HCT116 (cell line): ENCODE measurements around the gene MOB3B. TPM values are rescaled to one million over a fixed set of nuclear protein-coding genes. Genes with fewer than 3 reads are reported as not detected.

Source experiments
- ATAC-seq: fragments of 200-7000 bp; cut with Tn5 transposase; 2 replicates; pipeline ENCODE4 v1.9.1; 2020; ENCODE audit warnings: mild to moderate bottlenecking, moderate library complexity
- BruUV-seq: library from RNA; stranded (reverse); fragments of 400-500 nt; replicated peaks from 2 replicates; lab custom pipeline; 2021; lab: Mats Ljungman, UMichigan
- CTCF ChIA-PET: fragments of 300-600 bp; sonication (Branson Sonifier 250); formaldehyde crosslinking; loops from one replicate; lab custom pipeline; 2021; ENCODE audit warnings: antibody characterized with exemption; lab: Charles Lee
- POLR2A ChIA-PET: fragments of 300-600, 350-600 bp; sonication (Branson Sonifier 250); formaldehyde crosslinking; loops from one replicate; lab custom pipeline; 2021; ENCODE audit warnings: antibody characterized with exemption; lab: Charles Lee
- RAD21 ChIA-PET, 2 experiments: fragments of 300-600 bp; sonication (Branson Sonifier 250); formaldehyde crosslinking; loops; one replicate each; lab custom pipeline; 2023; ENCODE audit warnings: low total read pairs in 2 of 2; ENCODE audit not compliant: uncharacterized antibody in 2 of 2, unreplicated experiment in 2 of 2, low non-redundant PET in 1 of 2; lab: Charles Lee
- DNase-seq: peaks from one replicate; pipeline ENCODE4 v3.0.0-alpha.2; 2010; ENCODE audit warnings: low read depth, low spot score
- H2AFZ ChIP-seq: fragments of 200-600 bp; shearing (Covaris generic), sonication (generic); 2 replicates; pipeline ENCODE4 v1.6.1; 2017; ENCODE audit warnings: low read depth, mixed run types, mixed read lengths, antibody characterized with exemption, low read length; ENCODE audit not compliant: poor library complexity, severe bottlenecking
- H3K27ac ChIP-seq: 2 replicates; pipeline ENCODE4 v1.5.1; 2012; ENCODE audit warnings: low read depth, low read length
- H3K27me3 ChIP-seq: fragments of 200-600 bp; sonication (generic); 2 replicates; pipeline ENCODE4 v1.6.1; 2016; ENCODE audit warnings: mixed run types, low read length, mixed read lengths; ENCODE audit not compliant: insufficient read depth
- H3K36me3 ChIP-seq, 2 experiments: fragments of 200-500 bp in 1 of 2; fragments of 200-600 bp in 1 of 2; sonication (Bioruptor generic) in 1 of 2; sonication (generic) in 1 of 2; 2 replicates each; pipeline versions ENCODE4 v1.5.1 to v1.6.1; 2014 to 2016; ENCODE audit warnings: low read length in 2 of 2, inconsistent platforms in 1 of 2, mixed read lengths in 1 of 2, mixed run types in 1 of 2; ENCODE audit not compliant: insufficient read depth in 2 of 2, control insufficient read depth in 1 of 2
- H3K4me1 ChIP-seq, 2 experiments: fragments of 200-600 bp in 1 of 2; sonication (generic) in 1 of 2; 2 replicates each; pipeline versions ENCODE4 v1.5.1 to v1.6.1; 2012 to 2017; ENCODE audit warnings: low read length in 2 of 2, inconsistent platforms in 1 of 2, mild to moderate bottlenecking in 1 of 2, mixed read lengths in 1 of 2, mixed run types in 1 of 2, moderate library complexity in 1 of 2; ENCODE audit not compliant: insufficient read depth in 2 of 2, control insufficient read depth in 1 of 2
- H3K4me2 ChIP-seq: fragments of 200-600 bp; sonication (generic); 2 replicates; pipeline ENCODE4 v1.6.1; 2017; ENCODE audit warnings: mixed run types, low read length, mixed read lengths
- H3K4me3 ChIP-seq, 2 experiments: fragments of 200-600 bp in 1 of 2; sonication (generic) in 1 of 2; replicated peaks in 1 of 2; 2 replicates each; pipeline ENCODE4 v1.5.1; 2011 to 2016; ENCODE audit warnings: low read length in 2 of 2, control low read depth in 1 of 2, low read depth in 1 of 2, mild to moderate bottlenecking in 1 of 2, mixed read lengths in 1 of 2, mixed run types in 1 of 2
- H3K79me2 ChIP-seq: fragments of 200-600 bp; sonication (generic); 2 replicates; pipeline ENCODE4 v1.6.1; 2017; ENCODE audit warnings: mild to moderate bottlenecking, mixed run types, low read length, moderate library complexity, mixed read lengths; ENCODE audit not compliant: insufficient read depth
- H3K9ac ChIP-seq: fragments of 200-600 bp; sonication (generic); 2 replicates; pipeline ENCODE4 v1.6.1; 2016; ENCODE audit warnings: low read length, mixed read lengths
- H3K9me2 ChIP-seq: fragments of 200-600 bp; sonication (generic), shearing (Covaris generic); 2 replicates; pipeline ENCODE4 v1.6.1; 2017; ENCODE audit warnings: mixed run types, mild to moderate bottlenecking, moderate library complexity; ENCODE audit not compliant: insufficient read depth
- H3K9me3 ChIP-seq, 2 experiments: fragments of 200-500 bp in 1 of 2; fragments of 200-600 bp in 1 of 2; sonication (Bioruptor generic) in 1 of 2; sonication (generic) in 1 of 2; 2 replicates each; pipeline ENCODE4 v1.6.1; 2014 to 2017; ENCODE audit warnings: low read length in 2 of 2, mixed read lengths in 2 of 2, inconsistent platforms in 1 of 2, low read depth in 1 of 2, mild to moderate bottlenecking in 1 of 2, mixed run types in 1 of 2, moderate library complexity in 1 of 2; ENCODE audit not compliant: control insufficient read depth in 1 of 2, insufficient read depth in 1 of 2
- H4K20me1 ChIP-seq: fragments of 200-600 bp; sonication (generic), shearing (Covaris generic); 2 replicates; pipeline ENCODE4 v1.6.1; 2017; ENCODE audit warnings: mixed run types, mild to moderate bottlenecking, moderate library complexity; ENCODE audit not compliant: insufficient read depth
- CBX3 ChIP-seq: IDR thresholded peaks from 2 replicates; pipeline ENCODE4 v1.6.1; 2012; ENCODE audit warnings: low read depth
- CEBPB ChIP-seq: IDR thresholded peaks from 2 replicates; pipeline ENCODE4 v1.6.1; 2012; ENCODE audit warnings: low read depth
- CTCF ChIP-seq, 3 experiments: fragments of 200-600 bp in 1 of 3; sonication (generic) in 1 of 3; IDR thresholded peaks in 2 of 3; conservative IDR thresholded peaks in 1 of 3; 2 replicates each; pipeline ENCODE4 v1.5.1; 2012 to 2017; ENCODE audit warnings: low read depth in 2 of 3, low read length in 2 of 3, antibody characterized with exemption in 1 of 3, borderline replicate concordance in 1 of 3, control low read depth in 1 of 3, mild to moderate bottlenecking in 1 of 3, mixed read lengths in 1 of 3, mixed run types in 1 of 3, moderate library complexity in 1 of 3; ENCODE audit not compliant: insufficient read depth in 1 of 3
- ELF1 ChIP-seq: IDR thresholded peaks from 2 replicates; pipeline ENCODE4 v1.6.1; 2012; ENCODE audit warnings: low read depth, borderline replicate concordance
- EZH2 ChIP-seq: fragments of 200-600 bp; sonication (generic); IDR thresholded peaks from 2 replicates; pipeline ENCODE4 v1.6.1; 2017; ENCODE audit warnings: antibody characterized with exemption, mixed run types
- EZH2phosphoT487 ChIP-seq: fragments of 200-600 bp; IDR thresholded peaks from 2 replicates; pipeline ENCODE4 v1.6.1; 2018; ENCODE audit warnings: antibody characterized with exemption, borderline replicate concordance
- JUND ChIP-seq: IDR thresholded peaks from 2 replicates; pipeline ENCODE4 v1.6.1; 2012
- MAX ChIP-seq: IDR thresholded peaks from 2 replicates; pipeline ENCODE4 v1.6.1; 2012
- POLR2A ChIP-seq: IDR thresholded peaks from 2 replicates; pipeline ENCODE4 v1.7.0; 2011; ENCODE audit warnings: borderline replicate concordance; ENCODE audit not compliant: insufficient read depth, insufficient read length; ENCODE audit errors: extremely low read depth
- POLR2AphosphoS5 ChIP-seq: IDR thresholded peaks from 2 replicates; pipeline ENCODE4 v1.6.1; 2011; ENCODE audit warnings: mild to moderate bottlenecking, low read depth, low read length, moderate library complexity
- REST ChIP-seq: IDR thresholded peaks from 2 replicates; pipeline ENCODE4 v1.6.1; 2012; ENCODE audit warnings: low read depth
- SIN3A ChIP-seq: IDR thresholded peaks from 2 replicates; pipeline ENCODE4 v1.6.1; 2012; ENCODE audit warnings: low read depth
- SP1 ChIP-seq: IDR thresholded peaks from 2 replicates; pipeline ENCODE4 v1.6.1; 2012; ENCODE audit warnings: low read depth
- SRF ChIP-seq: IDR thresholded peaks from 2 replicates; pipeline ENCODE4 v1.6.1; 2012; ENCODE audit warnings: low read depth
- TCF7L2 ChIP-seq: IDR thresholded peaks from 2 replicates; pipeline ENCODE4 v1.7.0; 2011; ENCODE audit warnings: borderline replicate concordance, inconsistent platforms; ENCODE audit not compliant: insufficient read depth, insufficient read length; ENCODE audit errors: extremely low read depth
- ZBTB33 ChIP-seq: IDR thresholded peaks from 2 replicates; pipeline ENCODE4 v1.6.1; 2011; ENCODE audit warnings: mild to moderate bottlenecking, low read length, moderate library complexity; ENCODE audit not compliant: insufficient replicate concordance; ENCODE audit errors: extremely low read depth
- ZFX ChIP-seq: fragments of 450-650 bp; IDR thresholded peaks from 2 replicates; pipeline ENCODE4 v1.6.1; 2017
- ZNF274 ChIP-seq: fragments of 200-500 bp; sonication (Bioruptor generic); IDR thresholded peaks from 2 replicates; pipeline ENCODE4 v1.6.1; 2014; ENCODE audit warnings: mild to moderate bottlenecking, low read depth, low read length, inconsistent platforms
- intact Hi-C: fragments of 100-400 bp; cut with micrococcal nuclease; formaldehyde crosslinking; loops from 2 replicates; pipeline ENCODE4 v1.10.0; 2022
- total RNA-seq: library from RNA; stranded (reverse); gene quantifications from one replicate; pipeline ENCODE4 v1.2.1, GENCODE V29; 2021; ENCODE audit not compliant: unreplicated experiment

Gene MOB3B
- total RNA-seq, 1 experiment from 2014 or later: 1.2 TPM

- Histone ChIP-seq H3K4me1 (peaks cover 0 to 5% of the 10 kb centered on the region in 2 experiments; a peak in 2 of 4 replicates), H3K4me2 (no peak overlapping the region), H4K20me1 (no peaks in the 10 kb centered on the region), H3K36me3 (no peaks in the 10 kb centered on the region), H3K9me2 (no peaks in the 10 kb centered on the region), H3K27ac (no peak overlapping the region), H3K4me3 (no peak overlapping the region), H3K79me2 (no peaks in the 10 kb centered on the region), H3K27me3 (peaks cover 26% of the 10 kb centered on the region), H3K9ac (no peak overlapping the region), H2AFZ (no peak overlapping the region), H3K9me3 (no peaks in the 10 kb centered on the region)
- RAD21 ChIA-PET: no interaction called here
- DNase-seq: no peak
- POLR2A ChIA-PET: no interaction called here
- CTCF ChIA-PET: no interaction called here
- intact Hi-C loops: no loop called here
- TF ChIP-seq CEBPB (no peak), EZH2phosphoT487 (no peak), ZFX (no peak), SIN3A (no peak), SP1 (no peak), SRF (no peak), EZH2 (no peak), ZNF274 (no peak), POLR2AphosphoS5 (no peak), CTCF (IDR thresholded peaks at IDR 0.05 in 2 of 3, conservative IDR thresholded peaks at IDR 0.05 in 1 of 3; ENCODE audit: borderline replicate concordance in 1 of 3, insufficient read depth in 1 of 3, low read depth in 2 of 3, low read length in 2 of 3) (no peak), MAX (no peak), POLR2A (no peak), TCF7L2 (no peak), JUND (no peak), REST (no peak), CBX3 (no peak), ELF1 (no peak), ZBTB33 (no peak)
- BruUV-seq: no TSS peak
- ATAC-seq: no peak
Observed at GRCh38 chr9:27394826-27395201, 134.8 kb downstream of the MOB3B start.
